ENCODE results near the gene FRAS1. TPM values are rescaled to one million over a fixed set of nuclear protein-coding genes. Genes with fewer than 3 reads are reported as not detected.
"Not testable (repeated sequence)": the region's sequence is repeated elsewhere in the genome, so short reads cannot be mapped to it uniquely, and the experiment has no call there.

FRAS1 gene
- total RNA-seq, 2 donors from 2014 or later = 2.0 to 7.1 TPM

DNA sequence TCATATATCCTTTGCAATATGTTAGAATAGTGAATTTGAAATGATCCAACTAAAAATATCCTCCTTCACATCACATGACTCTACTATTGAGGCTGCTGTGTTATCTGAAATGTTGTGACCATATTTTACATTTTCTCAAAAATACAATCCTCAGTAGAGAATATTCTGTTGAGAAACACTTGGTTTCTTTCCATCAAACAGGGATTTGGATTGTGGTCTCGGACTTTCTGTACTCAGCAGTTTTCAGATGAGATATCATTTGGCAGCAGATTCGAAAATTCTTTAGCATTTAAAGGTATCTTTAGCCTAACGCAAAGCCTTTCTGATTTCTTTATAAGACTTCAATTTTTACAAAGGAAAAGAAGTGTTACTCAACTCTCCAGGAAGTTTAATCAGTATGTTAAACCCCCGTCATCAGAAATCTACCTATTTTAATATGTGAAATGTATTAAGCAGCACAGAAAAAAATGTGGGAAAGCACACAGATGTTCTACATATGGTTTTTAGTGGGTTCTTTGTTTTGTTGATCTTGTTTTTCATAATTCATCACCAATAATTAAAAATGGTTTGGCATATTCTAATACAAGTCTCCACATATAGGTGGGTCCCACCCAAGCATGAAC, 439.0 kb downstream of the FRAS1 start:
- no peaks in the 10 kb centered on the region for H3K4me1 ChIP-seq (ENCODE audit: control insufficient read depth in 1 of 2, low read depth in 2 of 2)
- ATAC-seq (ENCODE audit: insufficient number of reproducible peaks, low FRiP score, low read depth) (no peak), DNase-seq (ENCODE audit: low spot score) (no peak)
- H3K9me3 ChIP-seq = no peaks in the 10 kb centered on the region
- H3K27me3 ChIP-seq (replicated peaks; ENCODE audit: insufficient read depth) = no peaks in the 10 kb centered on the region
- no peak for TF ChIP-seq CTCF (IDR thresholded peaks at IDR 0.05)
- no peak overlapping the region for H3K4me3 ChIP-seq
- no peak overlapping the region for H3K27ac ChIP-seq
- H3K36me3 ChIP-seq = no peaks in the 10 kb centered on the region

GRCh38 chr4:78506260-78506659, 449.1 kb downstream of the FRAS1 start:
- not testable (repeated sequence) for DNase-seq (ENCODE audit: low spot score); ATAC-seq (ENCODE audit: insufficient number of reproducible peaks, low FRiP score, low read depth); H3K27ac ChIP-seq; H3K27me3 ChIP-seq (replicated peaks; ENCODE audit: insufficient read depth); H3K36me3 ChIP-seq; H3K9me3 ChIP-seq; H3K4me3 ChIP-seq; H3K4me1 ChIP-seq (ENCODE audit: control insufficient read depth in 1 of 2, low read depth in 2 of 2)

DNA sequence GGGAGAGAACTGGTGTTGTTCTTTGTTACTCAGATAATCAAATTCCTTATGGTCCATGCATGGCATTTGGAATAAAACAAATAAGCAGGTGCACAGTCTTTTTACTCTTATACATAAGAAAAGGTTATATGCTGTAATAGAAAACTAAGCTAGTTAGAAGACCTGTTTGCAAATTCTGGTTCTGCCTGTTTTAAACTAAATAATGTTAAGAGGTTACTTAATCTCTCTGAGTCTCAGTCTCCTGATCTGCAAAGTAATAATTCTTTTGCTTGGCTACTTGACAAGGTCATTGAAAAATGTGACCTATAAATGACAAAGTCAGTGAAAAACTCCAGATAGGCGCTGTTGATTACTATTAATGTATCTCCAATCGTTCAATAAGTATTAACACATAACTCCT, 451.9 kb downstream of the FRAS1 start:
- H3K4me1 ChIP-seq (ENCODE audit: control insufficient read depth in 1 of 2, low read depth in 2 of 2) = no peaks in the 10 kb centered on the region
- ATAC-seq (ENCODE audit: insufficient number of reproducible peaks, low FRiP score, low read depth) (no peak), DNase-seq (ENCODE audit: low spot score) (no peak)
- TF ChIP-seq CTCF (IDR thresholded peaks at IDR 0.05) = no peak
- H3K27ac ChIP-seq = no peak overlapping the region
- no peak overlapping the region for H3K4me3 ChIP-seq
- H3K9me3 ChIP-seq = no peaks in the 10 kb centered on the region
- no peaks in the 10 kb centered on the region for H3K27me3 ChIP-seq (replicated peaks; ENCODE audit: insufficient read depth)
- H3K36me3 ChIP-seq = no peaks in the 10 kb centered on the region

- no peak for TF ChIP-seq CTCF (IDR thresholded peaks at IDR 0.05)
- H3K9me3 ChIP-seq = no peaks in the 10 kb centered on the region
Measured at GRCh38 chr4:78510108-78510507, 453.0 kb downstream of the FRAS1 start.

DNA sequence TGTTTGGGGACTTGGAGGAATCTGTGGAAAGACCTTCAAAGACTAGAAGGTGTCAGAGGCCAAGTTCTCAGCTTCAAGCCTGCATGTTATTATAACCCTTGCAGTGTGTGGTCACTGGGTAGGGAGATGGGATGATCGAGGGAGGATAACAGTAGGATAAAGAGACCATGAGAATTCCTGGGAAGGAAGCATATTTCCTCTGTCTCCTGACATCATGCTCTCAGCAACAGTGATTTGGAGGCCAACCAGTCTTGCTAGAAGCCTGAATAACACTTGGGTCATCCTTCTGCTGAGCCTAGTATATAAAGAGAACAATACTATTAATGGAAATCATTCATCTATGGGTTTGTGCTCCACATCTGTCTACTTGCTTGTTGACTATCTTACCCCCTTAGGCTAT, 453.6 kb downstream of the FRAS1 start:
- Histone ChIP-seq H3K4me3 (no peak overlapping the region), H3K27me3 (replicated peaks; ENCODE audit: insufficient read depth) (no peaks in the 10 kb centered on the region), H3K4me1 (ENCODE audit: control insufficient read depth in 1 of 2, low read depth in 2 of 2) (no peaks in the 10 kb centered on the region), H3K36me3 (no peaks in the 10 kb centered on the region), H3K9me3 (no peaks in the 10 kb centered on the region), H3K27ac (no peak overlapping the region)
- DNase-seq (ENCODE audit: low spot score) = no peak
- no peak for TF ChIP-seq CTCF (IDR thresholded peaks at IDR 0.05)
- no peak for ATAC-seq (ENCODE audit: insufficient number of reproducible peaks, low FRiP score, low read depth)

More at GRCh38 chr4:78510108-78510507, 453.0 kb downstream of the FRAS1 start:
- no peak for DNase-seq (ENCODE audit: low spot score)
- Histone ChIP-seq H3K27me3 (replicated peaks; ENCODE audit: insufficient read depth) (no peaks in the 10 kb centered on the region), H3K4me3 (no peak overlapping the region), H3K4me1 (ENCODE audit: control insufficient read depth in 1 of 2, low read depth in 2 of 2) (no peaks in the 10 kb centered on the region), H3K27ac (no peak overlapping the region), H3K36me3 (no peaks in the 10 kb centered on the region)
- ATAC-seq (ENCODE audit: insufficient number of reproducible peaks, low FRiP score, low read depth) = no peak

GRCh38 chr4:78512357-78512920, 455.3 kb downstream of the FRAS1 start:
- no peaks in the 10 kb centered on the region for H3K9me3 ChIP-seq
- ATAC-seq (ENCODE audit: insufficient number of reproducible peaks, low FRiP score, low read depth) = no peak

More at GRCh38 chr4:78512357-78512920, 455.3 kb downstream of the FRAS1 start:
- H3K27ac ChIP-seq = no peak overlapping the region
- H3K36me3 ChIP-seq = no peaks in the 10 kb centered on the region
- no peaks in the 10 kb centered on the region for H3K4me1 ChIP-seq (ENCODE audit: control insufficient read depth in 1 of 2, low read depth in 2 of 2)
- H3K27me3 ChIP-seq (replicated peaks; ENCODE audit: insufficient read depth) = no peaks in the 10 kb centered on the region
- no peak for DNase-seq (ENCODE audit: low spot score)
- TF ChIP-seq CTCF (IDR thresholded peaks at IDR 0.05) = no peak
- no peak overlapping the region for H3K4me3 ChIP-seq

Measured in thoracic aorta (tissue), 2 donors.